Activated naive CD4-positive, alpha-beta T cell treated with anti-CD3 and anti-CD28 coated beads for 36 hours (primary cell): ENCODE results near the gene SLC26A8. TPM values are rescaled to one million over a fixed set of nuclear protein-coding genes. Genes with fewer than 3 reads are reported as not detected.

Experiments used
- CTCF ChIA-PET: fragments of 350-600 bp; sonication (Branson Sonifier 250); formaldehyde crosslinking; loops from one replicate; lab custom pipeline; 2021; ENCODE audit warnings: antibody characterized with exemption; lab: Charles Lee
- DNase-seq: peaks from one replicate; pipeline ENCODE4 v3.0.0-alpha.2; 2020
- H3K27ac Mint-ChIP-seq: one replicate; pipeline ENCODE4 v1.8.0; 2021; ENCODE audit warnings: mild to moderate bottlenecking, mixed read lengths
- H3K27me3 Mint-ChIP-seq: one replicate; pipeline ENCODE4 v1.8.0; 2021; ENCODE audit warnings: low read depth, mixed read lengths
- H3K36me3 Mint-ChIP-seq: one replicate; pipeline ENCODE4 v1.8.0; 2021; ENCODE audit warnings: low read depth, mixed read lengths
- H3K4me1 Mint-ChIP-seq: one replicate; pipeline ENCODE4 v1.8.0; 2021; ENCODE audit warnings: low read depth, mixed read lengths
- H3K4me3 Mint-ChIP-seq: one replicate; pipeline ENCODE4 v1.8.0; 2021; ENCODE audit warnings: mild to moderate bottlenecking, moderate library complexity, mixed read lengths
- H3K9me3 Mint-ChIP-seq: one replicate; pipeline ENCODE4 v1.8.0; 2021; ENCODE audit warnings: mixed read lengths
- intact Hi-C: fragments of 100-400 bp; cut with micrococcal nuclease; formaldehyde crosslinking; loops from one replicate; pipeline ENCODE4 v1.15.1; 2023
- total RNA-seq, 2 experiments: library from RNA; stranded (reverse); gene quantifications; one replicate each; pipeline ENCODE4 v1.2.3, GENCODE V29; 2021

SLC26A8 gene
- not detected for total RNA-seq

- H3K4me1 Mint-ChIP-seq, result peaks cover 8% of the 10 kb centered on the region
- no peak within 1 kb of the TSS for H3K27ac Mint-ChIP-seq
- CTCF ChIA-PET, result interaction anchor here (1.0 kb wide), 1 partner anchor 71 kb away, joined by 5 read pairs; no protein-coding TSS in a partner anchor
- peaks cover 23% of the 10 kb centered on the region for H3K27me3 Mint-ChIP-seq
- intact Hi-C loops, result no loop called here
- no peaks in the 10 kb centered on the region for H3K9me3 Mint-ChIP-seq
- DNase-seq, result no peak
- no peak within 1 kb of the TSS for H3K4me3 Mint-ChIP-seq
- peaks cover 5% of the 10 kb centered on the region for H3K36me3 Mint-ChIP-seq
These were observed at the start of gene SLC26A8 for GRCh38 chr6:36023996-36024795. SLC26A8 (minus strand) TSS chr6:36024641; CDS start chr6:36019707, 4,934 bp downstream.

DNA sequence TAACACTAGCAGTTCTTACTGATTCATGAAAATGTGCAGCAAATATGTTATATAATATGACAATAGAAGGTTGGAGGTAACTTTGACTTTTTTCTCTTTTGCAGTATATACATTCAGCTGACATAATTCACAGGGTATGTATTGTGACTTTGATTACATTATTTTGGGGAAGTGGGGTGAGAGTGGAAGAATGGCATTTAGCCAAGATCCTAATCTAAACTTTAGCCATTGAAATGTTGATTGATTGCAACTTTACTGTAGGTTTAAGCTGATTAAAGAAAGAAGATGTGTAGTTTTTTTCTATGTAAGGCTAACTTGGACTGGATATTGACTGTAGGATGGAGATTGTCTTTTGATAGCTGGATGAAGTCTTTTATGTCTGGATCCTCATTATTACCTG, 49.1 kb upstream of the SLC26A8 start:
- Mint-ChIP-seq H3K4me3 (no peak overlapping the region), H3K9me3 (no peaks in the 10 kb centered on the region), H3K36me3 (peaks cover 5% of the 10 kb centered on the region), H3K4me1 (peaks cover 37% of the 10 kb centered on the region), H3K27ac (no peak overlapping the region), H3K27me3 (no peaks in the 10 kb centered on the region)
- intact Hi-C loops, result no loop called here
- DNase-seq, result no peak
- CTCF ChIA-PET, result interaction anchor here (0.6 to 2.0 kb wide), 3 partner anchors 22 to 120 kb away, joined by 3 to 9 read pairs (median 5); no protein-coding TSS in a partner anchor

DNA sequence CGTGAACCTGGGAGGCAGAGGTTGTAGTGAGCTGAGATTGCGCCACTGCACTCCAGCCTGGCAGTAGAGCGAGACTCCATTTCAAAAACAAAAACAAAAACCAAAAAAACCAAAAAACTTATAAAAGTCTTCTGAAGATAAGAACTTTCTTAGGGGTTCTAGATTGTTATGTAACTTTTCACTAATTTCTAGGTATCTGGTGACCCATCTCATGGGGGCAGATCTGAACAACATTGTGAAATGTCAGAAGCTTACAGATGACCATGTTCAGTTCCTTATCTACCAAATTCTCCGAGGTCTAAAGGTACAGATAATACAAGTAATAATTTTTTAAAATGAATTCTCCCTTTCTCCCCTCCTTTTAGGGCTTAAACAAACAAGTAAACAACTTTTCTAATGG, 48.2 kb upstream of the SLC26A8 start:
- peaks cover 3% of the 10 kb centered on the region for H3K36me3 Mint-ChIP-seq
- DNase-seq, result no peak
- H3K27ac Mint-ChIP-seq, result no peak overlapping the region
- peaks cover 44% of the 10 kb centered on the region for H3K4me1 Mint-ChIP-seq
- H3K9me3 Mint-ChIP-seq, result no peaks in the 10 kb centered on the region
- no peaks in the 10 kb centered on the region for H3K27me3 Mint-ChIP-seq
- CTCF ChIA-PET, result interaction anchor here (0.5 to 2.1 kb wide), 5 partner anchors 22 to 233 kb away, joined by 3 to 9 read pairs (median 6); no protein-coding TSS in a partner anchor
- intact Hi-C loops, result no loop called here
- no peak overlapping the region for H3K4me3 Mint-ChIP-seq

- Mint-ChIP-seq H3K9me3 (no peaks in the 10 kb centered on the region), H3K4me1 (peaks cover 43% of the 10 kb centered on the region), H3K27ac (no peak overlapping the region), H3K4me3 (no peak overlapping the region), H3K27me3 (no peaks in the 10 kb centered on the region), H3K36me3 (peaks cover 3% of the 10 kb centered on the region)
- intact Hi-C loops, result no loop called here
- no peak for DNase-seq
- CTCF ChIA-PET, result interaction anchor here (0.5 to 2.1 kb wide), 3 partner anchors 9 to 127 kb away, joined by 3 to 8 read pairs (median 3); no protein-coding TSS in a partner anchor
These were observed 47.3 kb upstream of the SLC26A8 start for GRCh38 chr6:36071714-36072113.

DNA sequence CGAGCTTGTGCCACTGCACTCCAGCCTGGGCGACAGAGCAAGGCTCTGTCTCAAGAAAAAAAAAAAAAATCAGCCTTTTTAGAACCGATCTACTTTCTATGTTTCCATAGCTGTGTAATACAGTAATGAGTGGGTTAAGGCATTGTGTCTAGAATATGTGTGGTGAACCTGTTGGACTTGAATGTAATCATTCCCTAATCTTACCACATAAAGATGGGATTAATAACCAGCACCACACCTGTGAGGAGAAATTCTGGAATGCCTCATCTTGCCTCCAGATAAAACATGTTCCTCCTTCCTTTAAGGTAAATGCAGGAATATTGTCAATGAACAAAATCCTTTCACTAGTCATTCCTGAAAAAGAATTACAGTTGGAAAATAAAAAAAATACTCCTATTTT, 46.8 kb upstream of the SLC26A8 start:
- no peak overlapping the region for H3K27ac Mint-ChIP-seq

GRCh38 chr6:36070252-36070651, 45.8 kb upstream of the SLC26A8 start:
- H3K36me3 Mint-ChIP-seq, result peaks cover under 1% of the 10 kb centered on the region
- CTCF ChIA-PET, result no interaction called here
- no peaks in the 10 kb centered on the region for H3K27me3 Mint-ChIP-seq
- H3K9me3 Mint-ChIP-seq, result no peaks in the 10 kb centered on the region
- H3K27ac Mint-ChIP-seq, result no peak overlapping the region
- intact Hi-C loops, result no loop called here
- DNase-seq, result no peak
- no peak overlapping the region for H3K4me3 Mint-ChIP-seq
- peaks cover 43% of the 10 kb centered on the region for H3K4me1 Mint-ChIP-seq

More for the DNA sequence above, 46.8 kb upstream of the SLC26A8 start:
- CTCF ChIA-PET, result interaction anchor here (0.5 to 2.1 kb wide), 2 partner anchors 24 to 126 kb away, joined by 3 to 8 read pairs; no protein-coding TSS in a partner anchor
- H3K4me1 Mint-ChIP-seq, result peaks cover 43% of the 10 kb centered on the region
- no peaks in the 10 kb centered on the region for H3K27me3 Mint-ChIP-seq
- H3K9me3 Mint-ChIP-seq, result no peaks in the 10 kb centered on the region
- H3K4me3 Mint-ChIP-seq, result no peak overlapping the region
- intact Hi-C loops, result no loop called here
- DNase-seq, result no peak
- peaks cover 3% of the 10 kb centered on the region for H3K36me3 Mint-ChIP-seq

DNA sequence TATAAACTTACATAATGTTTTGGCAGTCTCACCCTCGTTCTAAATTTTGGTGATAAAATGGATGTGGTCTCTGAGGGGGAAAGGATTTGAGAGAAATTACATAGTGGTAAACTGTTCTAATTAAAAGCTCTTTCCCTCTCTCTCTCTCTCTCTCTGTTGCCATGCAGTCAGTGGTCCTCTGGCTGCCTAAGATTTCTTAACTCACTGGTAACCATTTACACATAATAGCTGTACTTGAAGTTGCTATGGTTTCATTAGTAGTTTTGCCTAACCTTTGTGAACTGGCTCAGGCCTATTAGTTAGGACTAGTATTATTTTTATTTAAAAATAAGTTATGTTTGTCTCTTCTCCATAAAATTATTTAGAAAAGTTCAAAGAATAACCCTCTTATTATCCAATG, 45.1 kb upstream of the SLC26A8 start:
- no peak for DNase-seq
- Mint-ChIP-seq H3K36me3 (no peaks in the 10 kb centered on the region), H3K4me1 (peaks cover 49% of the 10 kb centered on the region), H3K27ac (no peak overlapping the region), H3K9me3 (no peaks in the 10 kb centered on the region), H3K4me3 (no peak overlapping the region), H3K27me3 (no peaks in the 10 kb centered on the region)
- intact Hi-C loops, result no loop called here
- CTCF ChIA-PET, result interaction anchor here (2.2 kb wide), 1 partner anchor 25 kb away, joined by 5 read pairs; no protein-coding TSS in a partner anchor

GRCh38 chr6:36068586-36068985, 44.1 kb upstream of the SLC26A8 start:
- Mint-ChIP-seq H3K36me3 (no peaks in the 10 kb centered on the region), H3K4me3 (no peak overlapping the region), H3K4me1 (peaks cover 56% of the 10 kb centered on the region), H3K27me3 (no peaks in the 10 kb centered on the region), H3K9me3 (no peaks in the 10 kb centered on the region), H3K27ac (no peak overlapping the region)
- DNase-seq, result no peak
- intact Hi-C loops, result no loop called here
- CTCF ChIA-PET, result interaction anchor here (2.2 kb wide), 1 partner anchor 26 kb away, joined by 5 read pairs; no protein-coding TSS in a partner anchor

GRCh38 chr6:36068012-36068392, 43.6 kb upstream of the SLC26A8 start:
- intact Hi-C loops, result no loop called here
- Mint-ChIP-seq H3K4me3 (no peak overlapping the region), H3K36me3 (no peaks in the 10 kb centered on the region), H3K27me3 (no peaks in the 10 kb centered on the region), H3K27ac (no peak overlapping the region), H3K4me1 (peaks cover 56% of the 10 kb centered on the region), H3K9me3 (no peaks in the 10 kb centered on the region)
- no peak for DNase-seq
- CTCF ChIA-PET, result interaction anchor here (0.6 to 2.2 kb wide), 2 partner anchors 27 to 35 kb away, joined by 4 to 5 read pairs; no protein-coding TSS in a partner anchor

DNA sequence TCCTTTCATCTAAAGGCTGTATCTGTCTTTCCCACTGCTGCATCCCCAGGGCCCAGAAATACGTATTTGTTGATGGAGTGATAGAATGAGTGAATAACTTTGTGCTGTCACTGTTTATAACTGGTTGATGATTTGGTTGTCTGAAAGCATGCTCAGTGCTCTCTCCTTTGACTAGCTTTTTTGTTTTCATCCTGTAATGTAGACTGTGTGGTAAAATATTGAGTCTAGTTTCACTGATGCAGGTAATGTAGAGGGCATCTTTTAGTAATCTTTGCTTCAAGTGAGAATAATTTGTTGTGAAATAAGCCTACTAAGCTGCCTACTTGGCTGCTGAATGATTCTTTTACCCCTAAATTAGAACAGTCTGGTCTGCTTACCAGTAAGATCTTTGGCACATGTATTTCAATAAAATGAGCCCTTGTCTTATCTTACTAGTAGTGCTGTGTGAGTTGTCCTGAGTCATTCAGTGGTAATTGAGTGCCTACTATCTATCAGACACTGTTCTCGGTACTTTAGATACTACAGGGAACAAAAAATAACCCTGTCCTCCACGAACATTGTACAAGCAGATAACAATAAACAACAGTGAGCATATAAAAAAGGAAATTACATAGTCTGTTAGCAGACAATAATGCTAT, 43.1 kb upstream of the SLC26A8 start:
- DNase-seq, result no peak
- H3K9me3 Mint-ChIP-seq, result no peaks in the 10 kb centered on the region
- H3K27me3 Mint-ChIP-seq, result no peaks in the 10 kb centered on the region
- H3K27ac Mint-ChIP-seq, result no peak overlapping the region
- peaks cover 55% of the 10 kb centered on the region for H3K4me1 Mint-ChIP-seq
- no peak overlapping the region for H3K4me3 Mint-ChIP-seq
- CTCF ChIA-PET, result interaction anchor here (0.6 to 2.2 kb wide), 3 partner anchors 27 to 40 kb away, joined by 4 to 5 read pairs (median 4); partner anchors contain the start of gene MAPK14
- no peaks in the 10 kb centered on the region for H3K36me3 Mint-ChIP-seq
- intact Hi-C loops, result no loop called here

- Mint-ChIP-seq H3K27ac (no peak overlapping the region), H3K4me1 (peaks cover 51% of the 10 kb centered on the region), H3K27me3 (no peaks in the 10 kb centered on the region), H3K36me3 (no peaks in the 10 kb centered on the region), H3K4me3 (no peak overlapping the region), H3K9me3 (no peaks in the 10 kb centered on the region)
- intact Hi-C loops, result no loop called here
- CTCF ChIA-PET, result interaction anchor here (1.4 kb wide), 1 partner anchor 39 kb away, joined by 4 read pairs; the partner anchor contains the start of gene MAPK14
- no peak for DNase-seq
These were observed 42.4 kb upstream of the SLC26A8 start for GRCh38 chr6:36066817-36067216.

DNA sequence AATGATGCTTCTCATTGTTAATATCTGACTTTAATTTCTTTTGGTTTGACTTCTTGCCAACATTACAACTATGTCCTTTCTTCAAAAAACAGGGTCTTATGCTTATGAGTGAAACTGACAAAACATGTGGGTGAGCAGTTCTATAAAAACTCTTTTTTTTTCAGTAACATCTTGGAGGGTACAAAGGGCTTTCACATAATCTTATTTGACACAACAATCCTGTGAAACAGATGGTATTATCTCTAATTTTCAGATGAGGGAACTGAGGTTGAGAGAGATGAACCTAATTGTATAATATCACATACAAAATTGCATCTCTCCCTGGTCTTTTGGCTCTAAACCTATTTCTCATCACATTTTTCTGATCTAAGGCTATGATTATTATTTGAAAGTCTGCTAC, 41.5 kb upstream of the SLC26A8 start:
- H3K36me3 Mint-ChIP-seq, result peaks cover 5% of the 10 kb centered on the region
- H3K9me3 Mint-ChIP-seq, result no peaks in the 10 kb centered on the region

More for the DNA sequence above, 41.5 kb upstream of the SLC26A8 start:
- CTCF ChIA-PET, result no interaction called here
- Mint-ChIP-seq H3K27me3 (no peaks in the 10 kb centered on the region), H3K4me3 (no peak overlapping the region), H3K27ac (no peak overlapping the region), H3K4me1 (peaks cover 45% of the 10 kb centered on the region)
- no peak for DNase-seq
- intact Hi-C loops, result no loop called here
